ENCODE results near the gene FRYL. TPM values are rescaled to one million over a fixed set of nuclear protein-coding genes. Genes with fewer than 3 reads are reported as not detected.
"Not testable (repeated sequence)": the region's sequence is repeated elsewhere in the genome, so short reads cannot be mapped to it uniquely, and the experiment has no call there.

The FRYL gene
- total RNA-seq, 2 experiments from 2014 or later, result 44.8 to 54.2 TPM

DNA sequence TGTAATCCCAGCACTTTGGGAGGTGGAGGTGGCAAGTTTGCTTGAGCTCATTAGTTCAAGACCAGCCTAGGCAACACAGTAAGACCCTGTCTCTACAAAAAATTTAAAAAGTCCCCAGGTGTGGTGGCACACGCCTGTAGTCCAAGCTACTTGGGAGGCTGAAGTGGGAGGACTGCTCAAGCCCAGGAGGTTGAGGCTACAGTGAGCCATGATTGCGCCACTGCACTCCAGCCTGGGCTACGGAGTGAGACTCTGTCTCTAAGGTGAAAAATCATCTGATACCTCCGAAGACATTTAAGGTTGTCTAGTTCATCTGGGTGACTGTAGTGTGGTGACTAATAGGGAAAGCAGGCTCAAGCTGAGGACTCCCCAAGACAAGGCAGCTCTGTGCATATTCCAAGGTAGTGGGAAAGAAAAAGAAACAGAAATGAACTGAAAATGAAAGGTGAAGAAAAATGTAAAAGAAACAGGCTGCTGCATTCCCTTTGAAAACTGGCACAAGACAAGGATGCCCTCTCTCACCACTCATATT, 23.3 kb downstream of the FRYL start:
- H3K4me1 Mint-ChIP-seq (ENCODE audit: low read depth), result peaks cover 49% of the 10 kb centered on the region
- no peak overlapping the region for H3K27ac Mint-ChIP-seq
- peaks cover 17% of the 10 kb centered on the region for H3K36me3 Mint-ChIP-seq (ENCODE audit: low read depth)
- H3K9me3 Mint-ChIP-seq, result peaks cover 10% of the 10 kb centered on the region
- no peaks in the 10 kb centered on the region for H3K27me3 Mint-ChIP-seq (ENCODE audit: low read depth)
- intact Hi-C loops (cut with micrococcal nuclease), result no loop called here
- CTCF ChIA-PET, result interaction anchor here (0.6 kb wide), 1 partner anchor 9 kb away, joined by 3 read pairs; no protein-coding TSS in a partner anchor
- DNase-seq, result no peak
- no peak overlapping the region for H3K4me3 Mint-ChIP-seq

DNA sequence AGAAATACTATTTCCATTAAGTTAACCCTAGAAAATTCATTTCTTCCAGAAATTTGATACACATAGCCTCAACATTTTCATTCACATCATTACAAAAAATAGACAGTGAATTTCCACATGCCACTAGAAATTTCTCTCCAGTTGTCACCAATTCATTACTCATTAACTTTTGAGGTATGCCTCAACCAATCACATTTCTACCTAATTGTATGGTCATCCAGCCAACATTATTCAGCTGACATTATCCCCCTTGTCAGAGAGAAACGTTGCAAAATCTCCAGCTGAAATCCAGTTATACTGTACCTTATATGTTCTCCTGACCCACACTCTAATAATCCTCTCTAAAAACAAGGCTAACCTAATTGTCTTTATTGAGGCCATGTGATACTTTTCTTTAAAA, 24.8 kb downstream of the FRYL start:
- CTCF ChIA-PET, result no interaction called here
- Mint-ChIP-seq H3K4me1 (ENCODE audit: low read depth) (peaks cover 62% of the 10 kb centered on the region), H3K36me3 (ENCODE audit: low read depth) (peaks cover 17% of the 10 kb centered on the region), H3K9me3 (peaks cover 10% of the 10 kb centered on the region), H3K27ac (no peak overlapping the region), H3K4me3 (no peak overlapping the region), H3K27me3 (ENCODE audit: low read depth) (no peaks in the 10 kb centered on the region)
- intact Hi-C loops (cut with micrococcal nuclease), result no loop called here
- no peak for DNase-seq

DNA sequence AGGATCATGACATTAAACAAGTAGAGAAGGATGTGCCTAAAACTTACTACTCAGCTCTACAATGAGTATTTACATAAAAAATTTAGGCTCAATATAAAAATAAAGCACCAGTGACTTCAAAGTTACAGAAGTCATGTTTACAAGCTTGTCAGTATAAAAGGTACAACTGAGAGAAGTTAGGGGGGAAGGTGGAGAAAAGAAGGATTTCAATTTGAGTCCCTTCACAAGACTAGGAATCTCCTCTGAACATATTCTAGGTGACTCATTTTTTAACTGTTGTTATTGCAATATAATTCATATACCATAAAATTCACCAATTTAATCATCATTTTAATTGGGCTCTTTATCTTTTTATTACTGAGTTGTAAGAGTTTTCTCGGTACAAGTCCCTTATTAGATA, 26.9 kb downstream of the FRYL start:
- peaks cover 78% of the 10 kb centered on the region for H3K4me1 Mint-ChIP-seq (ENCODE audit: low read depth)

DNA sequence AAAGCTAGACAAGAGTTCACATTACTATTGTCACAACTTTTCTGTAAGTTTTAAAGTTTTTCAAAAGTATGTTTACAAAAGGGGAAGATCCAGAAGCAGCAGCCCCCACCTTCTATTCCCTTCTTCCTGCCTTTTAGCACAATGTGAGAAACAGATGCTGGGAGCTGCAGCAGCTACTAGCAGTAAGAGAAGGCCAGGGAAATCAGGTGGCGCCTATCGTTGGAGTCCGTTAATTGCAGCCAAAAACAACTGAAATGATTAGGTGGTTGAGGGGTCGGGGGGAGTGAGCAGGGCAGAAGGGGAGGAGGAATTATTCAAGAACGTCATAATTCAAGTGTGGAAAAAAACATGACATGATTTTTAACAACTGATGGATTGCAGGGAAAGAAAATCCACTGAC, 27.4 kb downstream of the FRYL start:
- Mint-ChIP-seq H3K27ac (no peak overlapping the region), H3K4me1 (ENCODE audit: low read depth) (peaks cover 78% of the 10 kb centered on the region), H3K4me3 (no peak overlapping the region), H3K36me3 (ENCODE audit: low read depth) (peaks cover 9% of the 10 kb centered on the region), H3K9me3 (peaks cover 8% of the 10 kb centered on the region), H3K27me3 (ENCODE audit: low read depth) (no peaks in the 10 kb centered on the region)
- DNase-seq, result no peak
- CTCF ChIA-PET, result no interaction called here
- intact Hi-C loops (cut with micrococcal nuclease), result no loop called here

More for the DNA sequence above, 26.9 kb downstream of the FRYL start:
- Mint-ChIP-seq H3K36me3 (ENCODE audit: low read depth) (peaks cover 11% of the 10 kb centered on the region), H3K4me3 (no peak overlapping the region), H3K27me3 (ENCODE audit: low read depth) (no peaks in the 10 kb centered on the region), H3K27ac (no peak overlapping the region), H3K9me3 (peaks cover 8% of the 10 kb centered on the region)
- CTCF ChIA-PET, result no interaction called here
- intact Hi-C loops (cut with micrococcal nuclease), result no loop called here
- DNase-seq, result no peak

DNA sequence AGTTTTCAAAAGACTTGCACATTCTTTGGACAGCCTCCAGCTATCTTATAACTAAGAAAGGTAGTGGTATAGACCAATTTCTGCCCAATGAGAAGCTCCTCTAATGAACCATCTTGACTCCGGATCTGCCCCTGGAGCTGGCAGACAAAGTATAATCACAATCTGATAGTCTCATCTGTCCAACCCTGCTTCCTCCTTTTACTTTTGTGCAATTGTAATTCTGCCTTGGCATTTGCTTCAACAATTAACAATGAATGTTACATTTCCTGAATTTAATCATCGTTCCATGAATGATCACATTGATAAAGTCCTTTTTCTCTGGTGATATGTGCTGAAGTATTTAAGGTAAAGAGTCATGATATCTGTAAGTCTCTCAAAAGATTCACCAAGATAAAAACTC, 27.8 kb downstream of the FRYL start:
- CTCF ChIA-PET, result interaction anchor here (1.0 kb wide), 1 partner anchor 11 kb away, joined by 3 read pairs; no protein-coding TSS in a partner anchor
- H3K36me3 Mint-ChIP-seq (ENCODE audit: low read depth), result peaks cover 9% of the 10 kb centered on the region
- no peaks in the 10 kb centered on the region for H3K27me3 Mint-ChIP-seq (ENCODE audit: low read depth)
- peaks cover 8% of the 10 kb centered on the region for H3K9me3 Mint-ChIP-seq
- H3K4me3 Mint-ChIP-seq, result no peak overlapping the region
- no peak for DNase-seq
- peaks cover 77% of the 10 kb centered on the region for H3K4me1 Mint-ChIP-seq (ENCODE audit: low read depth)
- intact Hi-C loops (cut with micrococcal nuclease), result no loop called here
- no peak overlapping the region for H3K27ac Mint-ChIP-seq

DNA sequence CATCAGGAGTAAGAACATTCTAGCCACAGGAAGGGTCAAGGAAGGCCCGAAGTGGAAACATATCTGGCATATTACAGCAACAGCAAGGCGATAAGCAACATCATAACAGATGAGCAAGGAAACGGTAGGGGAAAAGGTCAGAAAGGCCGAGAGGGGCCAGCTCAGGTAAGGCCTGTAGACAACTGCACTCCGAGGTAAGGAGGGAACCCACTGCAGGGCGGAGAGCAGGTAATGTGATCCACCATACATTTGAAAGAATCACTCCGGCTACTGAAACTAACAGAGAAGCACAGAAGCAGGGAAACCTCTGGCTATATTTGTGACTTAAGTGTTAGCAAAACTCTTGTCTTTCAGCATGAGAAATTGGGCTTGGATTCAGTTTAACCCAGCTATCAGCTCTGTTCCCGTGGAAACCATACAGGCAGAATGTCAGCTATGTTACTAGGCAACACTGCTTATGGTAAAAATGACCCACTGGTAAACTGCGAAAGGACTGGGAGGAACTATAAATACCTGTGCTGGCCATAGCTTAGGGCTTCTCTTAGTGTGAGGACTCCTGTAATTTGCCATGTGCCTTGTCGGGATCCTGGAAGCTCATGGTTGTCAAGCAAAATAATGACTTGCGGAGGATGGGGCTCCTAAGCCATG, 31.0 kb downstream of the FRYL start:
- Mint-ChIP-seq H3K27me3 (ENCODE audit: low read depth) (no peaks in the 10 kb centered on the region), H3K4me3 (no peak overlapping the region), H3K4me1 (ENCODE audit: low read depth) (peaks cover 81% of the 10 kb centered on the region), H3K27ac (no peak overlapping the region), H3K9me3 (no peaks in the 10 kb centered on the region), H3K36me3 (ENCODE audit: low read depth) (no peaks in the 10 kb centered on the region)
- no peak for DNase-seq
- intact Hi-C loops (cut with micrococcal nuclease), result no loop called here
- CTCF ChIA-PET, result no interaction called here

DNA sequence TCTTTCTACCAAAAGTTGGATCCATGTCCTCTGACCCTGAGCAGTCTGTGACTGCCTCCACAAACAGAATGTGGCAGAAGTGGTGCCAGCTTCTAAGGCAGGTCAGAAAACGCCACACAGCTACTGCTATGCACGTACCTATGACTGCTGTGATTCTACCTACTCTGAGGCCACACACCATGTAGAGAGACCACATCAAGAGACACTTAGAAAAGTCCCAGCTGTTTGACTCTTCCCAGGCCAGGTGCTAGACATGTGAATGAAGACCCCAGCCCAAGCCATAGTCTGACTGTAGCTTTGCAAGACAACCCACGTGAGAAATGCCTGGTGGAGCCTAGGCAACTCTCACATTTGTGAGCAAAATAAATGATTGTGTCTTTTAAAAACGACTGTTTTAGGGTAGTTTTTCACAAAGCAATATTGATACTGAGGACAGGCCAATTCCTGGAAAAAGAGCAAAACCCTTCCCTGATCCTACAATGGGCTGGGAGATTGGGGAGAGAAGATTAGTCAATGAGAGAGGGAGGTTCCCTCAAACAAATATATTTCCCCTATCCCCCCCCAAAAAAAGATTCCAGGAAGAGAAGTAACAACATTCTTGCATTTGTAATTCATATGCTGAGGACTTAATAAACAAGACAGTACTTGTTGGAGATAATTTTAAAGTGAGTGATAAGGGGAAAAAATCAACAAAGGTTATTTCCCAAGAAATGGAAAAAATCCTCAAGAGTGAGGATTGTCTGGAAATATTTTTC, 33.3 kb downstream of the FRYL start:
- Mint-ChIP-seq H3K4me1 (ENCODE audit: low read depth) (peaks cover 81% of the 10 kb centered on the region), H3K9me3 (no peaks in the 10 kb centered on the region), H3K27me3 (ENCODE audit: low read depth) (no peaks in the 10 kb centered on the region), H3K27ac (no peak overlapping the region), H3K4me3 (no peak overlapping the region), H3K36me3 (ENCODE audit: low read depth) (no peaks in the 10 kb centered on the region)
- intact Hi-C loops (cut with micrococcal nuclease), result no loop called here
- DNase-seq, result peak; percentile 12
- CTCF ChIA-PET, result no interaction called here

DNA sequence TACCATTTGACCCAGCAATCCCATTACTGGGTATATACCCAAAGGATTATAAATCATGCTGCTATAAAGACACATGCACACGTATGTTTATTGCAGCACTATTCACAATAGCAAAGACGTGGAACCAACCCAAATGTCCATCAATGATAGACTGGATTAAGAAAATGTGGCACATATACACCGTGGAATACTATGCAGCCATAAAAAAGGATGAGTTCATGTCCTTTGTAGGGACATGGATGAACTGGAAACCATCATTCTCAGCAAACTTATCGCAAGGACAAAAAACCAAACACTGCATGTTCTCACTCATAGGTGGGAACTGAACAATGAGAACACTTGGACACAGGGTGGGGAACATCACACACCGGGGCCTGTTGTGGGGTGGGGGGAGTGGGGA, 34.9 kb downstream of the FRYL start:
- peaks cover 78% of the 10 kb centered on the region for H3K4me1 Mint-ChIP-seq (ENCODE audit: low read depth)
- H3K36me3 Mint-ChIP-seq (ENCODE audit: low read depth); intact Hi-C loops (cut with micrococcal nuclease): not testable (repeated sequence)

DNA sequence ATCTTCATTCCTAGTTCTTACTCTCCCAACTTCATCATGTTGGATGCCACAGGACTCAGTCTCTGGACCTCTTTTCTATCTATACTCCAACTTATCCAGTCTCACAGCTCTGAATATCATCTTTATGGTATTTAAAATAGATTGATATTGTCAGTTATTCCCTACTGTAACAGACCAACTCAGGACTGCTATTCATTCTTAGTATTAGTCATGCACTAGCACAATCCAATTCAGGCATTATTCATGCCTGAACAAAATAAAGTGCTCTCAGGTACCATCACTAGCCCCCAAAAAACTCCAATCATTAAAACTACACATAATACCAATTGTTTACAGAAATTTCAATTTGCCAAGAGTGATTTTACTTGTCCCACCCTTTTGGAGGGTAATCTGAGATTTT, 37.7 kb downstream of the FRYL start:
- CTCF ChIA-PET, result no interaction called here
- Mint-ChIP-seq H3K27me3 (ENCODE audit: low read depth) (no peaks in the 10 kb centered on the region), H3K4me3 (no peak overlapping the region)

More for the DNA sequence above, 34.9 kb downstream of the FRYL start:
- not testable (repeated sequence) for H3K27ac Mint-ChIP-seq; H3K4me3 Mint-ChIP-seq; H3K9me3 Mint-ChIP-seq; DNase-seq; H3K27me3 Mint-ChIP-seq (ENCODE audit: low read depth)
- CTCF ChIA-PET, result interaction anchor here (0.5 kb wide), 1 partner anchor 273 kb away, joined by 3 read pairs; no protein-coding TSS in a partner anchor

DNA sequence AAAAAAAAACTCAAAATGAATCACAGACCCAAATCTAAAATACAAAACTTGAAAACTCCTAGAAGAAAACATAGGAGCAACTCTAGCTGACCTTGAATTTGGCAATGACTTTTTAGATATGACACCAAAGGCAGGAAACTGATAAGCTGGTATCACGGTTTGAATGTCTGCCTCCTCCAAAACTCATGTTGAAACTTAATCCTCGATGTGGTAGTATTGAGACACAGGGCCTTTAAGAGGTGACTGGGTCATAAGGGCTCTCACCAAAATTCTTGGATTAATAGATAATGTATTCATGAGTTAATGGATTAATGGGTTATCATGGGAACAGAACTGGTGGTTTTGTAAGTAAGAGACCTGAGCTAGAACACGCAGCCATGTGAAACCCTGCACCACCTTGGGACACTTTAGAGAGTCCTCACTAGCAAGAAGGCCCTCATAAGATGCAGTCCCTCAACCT, 40.5 kb downstream of the FRYL start:
- Mint-ChIP-seq H3K4me1 (ENCODE audit: low read depth) (peaks cover 74% of the 10 kb centered on the region), H3K36me3 (ENCODE audit: low read depth) (no peaks in the 10 kb centered on the region), H3K9me3 (peaks cover 4% of the 10 kb centered on the region), H3K27me3 (ENCODE audit: low read depth) (no peaks in the 10 kb centered on the region), H3K4me3 (no peak overlapping the region), H3K27ac (no peak overlapping the region)
- CTCF ChIA-PET, result interaction anchor here (0.7 to 1.2 kb wide), 2 partner anchors 39 to 172 kb away, joined by 3 to 4 read pairs; no protein-coding TSS in a partner anchor
- no peak for DNase-seq
- intact Hi-C loops (cut with micrococcal nuclease), result loop anchor here (1.0 to 5.0 kb wide), 2 partner anchors 12 to 37 kb away; no protein-coding TSS in a partner anchor

More for the DNA sequence above, 37.7 kb downstream of the FRYL start:
- intact Hi-C loops (cut with micrococcal nuclease), result loop anchor here (5.0 kb wide), 1 partner anchor 40 kb away; no protein-coding TSS in a partner anchor
- Mint-ChIP-seq H3K9me3 (peaks cover 3% of the 10 kb centered on the region), H3K36me3 (ENCODE audit: low read depth) (no peaks in the 10 kb centered on the region), H3K27ac (no peak overlapping the region), H3K4me1 (ENCODE audit: low read depth) (peaks cover 85% of the 10 kb centered on the region)
- DNase-seq, result no peak

DNA sequence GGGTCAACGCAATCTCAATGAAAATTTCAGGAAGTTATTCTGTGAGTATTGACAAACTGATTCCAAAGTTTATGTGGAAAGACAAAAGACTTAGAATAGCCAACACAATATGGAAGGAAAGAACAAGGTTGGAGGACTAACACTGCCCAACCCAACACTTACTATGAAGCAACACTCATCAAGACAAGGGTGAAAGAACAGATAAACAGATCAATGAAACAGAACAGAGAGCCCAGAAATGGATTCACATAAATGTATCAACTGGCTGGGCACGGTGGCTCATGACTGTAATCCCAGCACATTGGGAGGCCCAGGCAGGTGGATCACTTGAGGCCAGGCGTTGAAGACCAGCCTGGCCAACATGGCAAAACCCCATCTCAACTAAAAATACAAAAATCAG, 41.2 kb downstream of the FRYL start:
- Mint-ChIP-seq H3K4me3 (no peak overlapping the region), H3K27me3 (ENCODE audit: low read depth) (no peaks in the 10 kb centered on the region), H3K9me3 (peaks cover 4% of the 10 kb centered on the region), H3K36me3 (ENCODE audit: low read depth) (no peaks in the 10 kb centered on the region), H3K27ac (no peak overlapping the region), H3K4me1 (ENCODE audit: low read depth) (peaks cover 73% of the 10 kb centered on the region)
- intact Hi-C loops (cut with micrococcal nuclease), result loop anchor here (1.0 kb wide), 1 partner anchor 12 kb away; no protein-coding TSS in a partner anchor
- CTCF ChIA-PET, result interaction anchor here (1.2 kb wide), 1 partner anchor 40 kb away, joined by 3 read pairs; no protein-coding TSS in a partner anchor
- no peak for DNase-seq

DNA sequence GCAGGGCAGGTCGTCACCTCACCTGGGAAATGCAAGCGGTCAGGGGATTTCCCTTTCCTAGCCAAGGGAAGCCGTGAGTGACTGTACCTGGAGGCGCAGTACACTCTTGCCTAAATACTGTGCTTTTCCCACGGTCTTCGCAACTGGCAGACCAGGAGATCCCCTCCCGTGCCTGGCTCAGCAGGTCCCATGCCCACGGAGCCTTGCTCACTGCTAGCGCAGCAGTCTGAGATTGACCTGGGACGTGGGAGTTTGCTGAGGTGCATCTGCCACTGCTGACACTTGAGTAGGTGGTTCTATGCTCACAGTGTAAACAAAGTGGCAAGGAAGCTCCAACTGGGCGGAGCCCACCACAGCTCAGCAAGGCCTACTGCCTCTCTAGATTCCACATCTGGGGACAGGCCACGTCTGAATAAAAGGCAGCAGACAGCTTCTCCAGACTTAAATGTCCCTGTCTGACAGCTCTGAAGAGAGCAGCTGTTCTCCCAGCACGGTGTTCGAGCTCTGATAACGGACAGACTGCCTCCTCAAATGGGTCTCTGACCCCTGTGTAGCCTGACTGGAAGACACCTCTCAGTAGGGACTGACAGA, 51.1 kb downstream of the FRYL start:
- CTCF ChIA-PET; H3K4me3 Mint-ChIP-seq; H3K27ac Mint-ChIP-seq; H3K36me3 Mint-ChIP-seq (ENCODE audit: low read depth); H3K27me3 Mint-ChIP-seq (ENCODE audit: low read depth); H3K9me3 Mint-ChIP-seq: not testable (repeated sequence)
- H3K4me1 Mint-ChIP-seq (ENCODE audit: low read depth), result peaks cover 84% of the 10 kb centered on the region
- peak; percentile 54 for DNase-seq
- intact Hi-C loops (cut with micrococcal nuclease), result loop anchor here (5.0 kb wide), 1 partner anchor 48 kb away; no protein-coding TSS in a partner anchor
